HUDEP-2 (cell line): ENCODE data around the gene SENP1.

Experiments
- DNase-seq, 76 experiments: peaks; one replicate each; lab custom pipeline; 2025; ENCODE audit not compliant: unreplicated experiment in 76 of 76; lab: John Stamatoyannopoulos, UW

Gene SENP1

DNA sequence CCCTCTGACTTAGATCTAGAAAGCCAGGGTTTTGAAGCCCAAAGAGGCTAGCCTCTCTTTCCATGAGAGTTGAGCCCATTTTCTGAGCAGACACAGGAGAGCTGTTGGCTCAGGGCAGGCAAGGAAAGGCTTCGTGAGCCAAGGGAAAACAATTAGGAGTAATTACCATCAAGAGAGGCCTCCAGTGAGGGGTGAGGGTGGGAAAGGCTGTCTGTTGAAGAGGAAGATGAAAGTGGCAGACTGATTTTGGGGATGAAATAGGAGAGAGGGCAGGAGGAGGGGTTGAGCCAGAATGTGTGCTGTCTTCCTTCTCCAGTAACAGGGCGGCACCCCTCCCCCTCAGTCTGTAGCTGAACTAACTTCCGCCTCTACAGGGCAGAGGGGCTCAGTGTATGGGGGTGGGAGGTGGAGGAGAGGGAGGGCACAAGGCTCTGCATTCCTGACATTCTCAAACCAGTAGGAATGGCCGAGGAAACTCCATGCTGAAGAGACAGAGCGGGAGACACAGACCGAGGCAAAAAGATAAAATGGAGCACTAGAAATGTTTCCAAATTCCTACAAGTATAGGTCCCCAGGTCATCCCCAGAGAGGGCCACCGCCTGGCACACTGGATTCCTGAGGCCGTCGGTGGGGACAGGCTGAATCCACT, 68.5 kb downstream of the SENP1 start:
- no peak for DNase-seq

DNA sequence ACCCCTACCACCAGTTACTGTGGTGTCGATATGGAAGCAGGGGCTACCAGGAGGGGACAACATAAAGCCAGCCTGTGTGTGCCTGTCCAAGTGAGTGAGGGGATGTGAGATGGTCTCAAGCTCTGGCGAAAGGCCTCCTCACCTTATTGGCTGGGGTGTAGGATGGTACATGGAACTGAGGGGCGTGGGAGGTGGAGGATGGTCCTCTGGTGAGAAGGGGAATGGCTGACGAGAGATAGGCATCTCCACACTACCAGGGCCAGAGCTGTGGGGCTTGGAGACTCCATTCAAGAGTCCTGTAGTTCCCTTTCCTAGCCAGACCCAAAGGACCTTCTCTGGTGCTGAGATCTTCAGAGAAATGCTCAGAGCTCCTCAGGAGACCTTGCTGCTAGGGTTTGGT, 69.1 kb downstream of the SENP1 start:
- DNase-seq, result peak in 1 of 76 experiments; percentile 0

DNA sequence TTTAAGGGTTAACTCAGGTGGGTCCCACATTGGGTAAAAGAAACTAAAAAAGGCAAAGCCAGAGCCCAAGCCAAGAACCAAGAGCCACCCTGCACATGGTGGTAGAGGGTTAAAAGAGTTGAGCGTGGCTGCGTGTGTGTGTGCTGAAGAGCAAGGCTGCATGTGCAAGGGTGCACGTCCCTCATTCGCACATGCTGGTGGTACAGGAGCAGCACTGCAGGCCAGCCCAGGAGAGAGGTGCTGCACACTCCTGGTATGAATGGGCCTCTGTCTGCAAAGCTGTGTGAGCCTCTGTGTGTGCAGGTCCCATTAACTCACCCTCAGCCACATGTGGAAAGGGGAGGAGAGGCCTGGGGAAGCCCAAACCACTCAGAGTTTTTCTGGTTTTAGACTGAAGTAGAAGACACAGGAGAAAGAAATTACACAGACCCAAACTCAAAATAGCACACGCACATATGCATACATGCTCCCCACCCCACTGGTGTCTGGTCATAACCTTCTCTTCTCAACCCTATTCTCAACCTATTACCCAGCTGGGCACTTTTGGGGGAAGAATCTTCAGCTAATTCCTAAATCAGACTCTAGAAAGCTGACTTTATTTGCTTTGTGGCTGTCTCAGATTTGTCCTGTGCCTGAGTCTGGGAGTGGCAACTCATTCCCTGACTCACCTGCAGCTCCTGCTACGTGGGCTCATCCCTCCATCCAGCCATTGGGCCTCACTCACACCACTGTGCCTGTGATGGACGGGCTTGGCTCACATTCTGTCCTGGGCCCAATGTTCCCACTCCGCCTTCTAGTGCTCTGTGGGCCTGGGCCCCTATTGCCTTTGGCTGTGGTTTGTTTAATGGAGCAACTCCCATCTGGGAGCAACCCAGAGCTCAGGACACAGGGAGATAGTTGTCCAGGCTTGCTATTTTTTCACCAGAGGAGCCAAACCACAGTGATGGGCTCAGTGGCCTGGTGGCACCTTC, 70.8 kb downstream of the SENP1 start:
- no peak for DNase-seq

DNA sequence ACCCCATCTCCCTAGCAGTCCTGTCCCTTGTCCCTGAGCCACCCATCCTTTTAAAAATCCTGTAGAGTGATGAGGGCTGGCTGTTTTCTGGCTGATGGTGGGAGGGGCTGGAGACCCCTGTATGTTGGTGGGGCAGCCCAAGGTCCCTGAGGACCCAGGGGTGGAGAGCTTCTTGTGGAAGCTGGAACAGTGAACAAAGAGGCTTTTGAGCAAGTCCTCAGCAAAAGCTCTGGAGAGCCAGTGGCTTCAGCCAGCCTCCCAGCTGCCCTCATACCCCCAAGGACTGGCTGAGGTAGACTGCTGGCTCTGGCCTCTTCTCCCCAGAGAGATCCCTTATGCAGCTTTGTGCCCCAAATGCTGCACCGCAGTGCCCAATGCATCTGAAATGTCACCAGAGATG, 72.4 kb downstream of the SENP1 start:
- DNase-seq, result no peak

DNA sequence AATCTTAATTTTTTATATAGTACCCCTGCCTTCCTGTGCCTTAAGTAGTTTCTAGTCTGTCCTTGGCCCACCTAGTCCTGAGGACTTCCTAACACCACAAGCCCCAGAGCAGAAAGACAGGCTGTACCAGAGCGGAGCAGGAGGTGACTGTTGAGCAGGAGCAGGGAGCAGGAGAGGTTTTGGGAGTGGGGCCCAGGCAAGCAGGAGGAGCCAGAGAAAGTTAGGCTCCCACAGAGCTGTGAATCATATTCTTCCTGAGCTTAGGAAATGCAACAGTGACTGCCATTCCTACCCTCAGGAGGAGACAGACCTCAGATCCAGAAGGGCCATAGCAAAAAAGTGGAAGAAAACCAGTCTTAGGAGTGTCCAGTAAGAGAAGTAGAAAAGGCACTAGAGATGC, 73.3 kb downstream of the SENP1 start:
- no peak for DNase-seq

DNA sequence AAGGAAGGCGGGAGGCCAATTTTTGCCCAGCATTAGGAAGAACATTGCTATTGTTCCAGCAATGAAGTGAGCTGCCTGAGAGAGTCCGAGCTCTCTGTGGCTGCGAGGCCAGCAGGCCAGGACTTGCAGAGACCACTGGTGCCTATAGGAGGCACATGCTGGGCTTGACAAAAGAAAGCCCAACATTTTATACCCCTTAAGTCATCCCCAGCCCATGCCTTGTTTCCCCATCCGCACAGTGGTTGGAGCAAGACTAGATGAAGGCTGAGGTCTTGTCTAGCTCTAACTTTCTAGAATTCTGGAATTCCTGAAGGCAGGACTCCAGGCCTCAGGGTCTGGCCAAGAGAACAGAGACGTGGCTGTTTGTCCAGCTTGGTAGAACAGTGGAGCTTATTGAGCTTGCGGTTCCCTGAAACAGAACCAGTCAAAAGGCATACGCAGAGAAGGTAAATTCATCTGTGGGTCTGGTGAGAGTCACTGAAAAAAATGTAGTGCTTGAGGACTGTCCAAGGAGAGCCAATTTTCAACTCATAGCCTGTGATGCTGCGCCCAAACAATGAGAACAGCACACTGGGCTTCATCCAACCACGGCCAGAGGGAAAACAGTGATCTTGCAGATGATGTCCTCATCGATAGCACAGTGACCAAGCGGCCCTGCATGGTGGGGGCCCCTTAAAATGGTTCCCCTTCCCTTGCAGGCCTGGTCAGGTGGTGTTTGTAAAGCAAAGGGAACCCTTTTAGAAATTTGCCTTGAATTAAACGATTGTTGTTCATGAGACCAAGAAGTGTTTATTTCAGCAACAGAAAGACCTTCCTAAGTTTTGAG, 74.5 kb downstream of the SENP1 start:
- DNase-seq, result no peak

DNA sequence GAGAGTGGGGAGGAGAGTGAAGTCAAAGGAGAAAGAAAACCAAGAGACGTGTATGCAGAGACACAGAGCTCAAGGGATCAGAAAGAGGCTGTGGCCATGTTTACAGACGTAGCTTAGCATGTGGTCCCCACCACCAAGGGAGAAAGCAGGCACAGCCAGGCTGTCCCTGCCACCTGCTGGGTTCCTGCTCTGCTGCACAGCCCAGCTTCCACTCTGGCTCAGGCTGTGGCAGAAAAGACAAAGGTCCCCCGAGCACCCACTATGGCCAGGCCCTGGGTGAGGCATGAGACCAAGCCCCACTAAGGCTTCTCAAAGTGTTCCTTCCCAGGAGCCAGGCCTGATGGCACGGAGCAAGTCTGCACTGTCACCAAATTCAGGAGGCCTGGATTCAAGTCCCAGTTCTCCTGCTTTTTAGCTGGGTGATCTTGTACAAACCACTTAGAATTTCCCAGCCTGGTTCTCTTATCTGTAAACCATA, 75.7 kb downstream of the SENP1 start:
- DNase-seq, result no peak

DNA sequence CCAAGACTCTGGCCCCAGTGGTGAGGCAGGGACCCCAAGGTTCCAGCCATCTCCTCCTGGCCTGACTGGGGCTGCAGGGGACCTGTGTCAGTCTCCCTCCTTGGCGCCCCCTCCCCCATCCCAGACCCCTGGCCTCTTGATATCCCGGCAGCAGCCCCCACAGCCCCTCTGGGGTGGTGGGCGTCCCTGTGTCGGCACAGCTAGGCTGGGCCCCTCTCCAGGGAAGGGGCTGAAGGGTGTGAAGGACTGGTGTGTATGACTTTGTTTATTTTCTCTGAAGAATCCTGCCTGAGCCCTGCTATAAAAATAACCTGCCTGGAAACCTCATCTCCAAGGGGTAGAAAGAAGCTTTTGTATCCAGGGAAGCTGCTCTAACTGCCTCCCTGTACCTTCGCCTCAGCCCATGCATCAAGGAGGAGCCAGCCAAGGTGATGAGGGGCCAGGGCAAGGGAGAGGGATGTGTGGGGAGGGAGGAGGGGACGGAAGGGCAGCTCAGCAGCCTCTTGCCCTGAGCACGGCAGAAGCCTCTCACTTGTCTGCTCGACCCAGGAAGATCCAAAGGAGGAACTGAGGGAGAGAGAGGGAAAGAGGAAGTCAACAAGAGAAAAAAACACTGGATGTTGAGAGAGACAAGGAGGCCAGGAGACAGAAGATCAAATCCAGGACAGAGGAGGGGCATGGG, 76.2 kb downstream of the SENP1 start:
- no peak for DNase-seq

DNA sequence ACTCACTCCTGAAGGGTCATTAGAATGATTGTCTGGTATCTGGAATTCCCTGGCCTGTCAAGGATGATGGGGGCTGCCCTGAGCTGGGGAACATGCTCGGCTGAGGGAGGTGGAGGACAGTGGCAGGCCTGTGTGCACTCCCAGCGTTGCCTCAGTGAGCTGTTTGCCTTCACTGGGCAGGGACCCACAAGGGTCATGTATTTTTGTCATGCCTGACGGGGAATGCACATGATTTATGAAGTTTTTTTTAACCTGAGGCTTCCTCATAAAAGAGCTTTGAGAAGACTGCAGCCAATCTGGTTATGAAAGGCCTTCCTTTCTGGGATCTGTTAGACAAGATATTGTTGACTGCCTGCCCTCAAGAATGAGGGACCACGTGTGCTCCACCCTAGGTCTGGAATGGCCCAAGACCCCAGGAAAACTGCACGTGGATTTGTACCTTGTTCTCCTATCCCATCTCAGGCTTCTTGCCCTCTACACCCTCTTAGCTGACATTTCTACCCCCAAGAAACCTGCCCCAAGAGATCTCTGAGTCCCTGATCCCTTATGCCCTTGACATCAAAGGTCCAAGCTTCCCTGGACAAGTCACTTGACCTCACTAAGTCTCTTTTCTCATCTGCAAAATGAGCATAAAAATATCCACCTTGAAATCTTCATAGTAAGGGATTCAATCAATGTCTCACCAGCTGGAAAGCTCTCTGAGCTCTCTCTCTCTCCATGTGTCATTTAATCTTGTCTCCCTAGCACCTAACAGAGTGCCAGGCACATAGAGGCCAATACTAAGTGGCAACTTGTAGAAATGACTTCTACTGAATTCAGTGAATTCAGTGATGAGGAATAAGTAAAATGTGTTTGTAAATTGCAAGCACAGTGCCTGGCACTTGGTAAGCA, 77.1 kb downstream of the SENP1 start:
- no peak for DNase-seq

DNA sequence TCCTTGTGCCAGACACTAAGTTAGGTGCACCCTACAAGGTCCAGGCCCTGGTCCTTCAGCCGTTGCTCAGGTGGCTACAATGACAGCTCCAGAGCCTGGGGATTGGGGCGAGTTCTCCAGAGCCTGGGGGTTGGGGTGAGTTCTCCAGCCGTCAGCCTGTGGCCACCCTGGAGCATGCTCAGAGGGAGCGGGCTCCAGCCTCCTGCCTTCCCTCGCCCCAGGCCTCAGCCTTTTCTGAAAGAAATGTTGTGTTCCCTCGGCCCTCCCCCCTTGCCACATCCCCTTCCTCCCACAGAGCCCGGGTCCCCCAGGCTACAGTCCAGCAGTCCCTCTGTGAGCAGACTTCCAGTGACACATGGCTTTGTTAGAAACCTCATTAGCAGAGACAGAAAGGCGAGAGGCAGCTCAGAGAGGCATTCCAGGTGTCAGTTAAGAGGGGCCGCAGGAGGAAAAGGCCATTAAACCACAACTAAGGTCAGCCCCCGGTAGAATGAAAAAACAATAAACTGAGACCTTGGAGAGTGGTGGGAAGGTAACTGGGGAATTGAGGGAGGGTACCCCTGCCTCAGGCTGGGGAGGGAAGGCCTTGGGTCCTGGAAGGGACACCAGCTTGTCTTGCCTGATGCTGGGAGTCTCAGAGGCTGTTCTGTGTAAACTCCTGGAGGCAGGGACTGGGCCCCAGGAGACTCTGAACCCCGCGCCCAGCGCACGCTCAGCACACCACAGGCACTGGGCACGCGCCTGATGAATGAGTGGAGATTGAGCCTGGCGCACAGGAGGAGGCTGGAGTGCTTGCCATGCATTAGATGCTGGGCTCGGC, 78.5 kb downstream of the SENP1 start:
- no peak for DNase-seq

DNA sequence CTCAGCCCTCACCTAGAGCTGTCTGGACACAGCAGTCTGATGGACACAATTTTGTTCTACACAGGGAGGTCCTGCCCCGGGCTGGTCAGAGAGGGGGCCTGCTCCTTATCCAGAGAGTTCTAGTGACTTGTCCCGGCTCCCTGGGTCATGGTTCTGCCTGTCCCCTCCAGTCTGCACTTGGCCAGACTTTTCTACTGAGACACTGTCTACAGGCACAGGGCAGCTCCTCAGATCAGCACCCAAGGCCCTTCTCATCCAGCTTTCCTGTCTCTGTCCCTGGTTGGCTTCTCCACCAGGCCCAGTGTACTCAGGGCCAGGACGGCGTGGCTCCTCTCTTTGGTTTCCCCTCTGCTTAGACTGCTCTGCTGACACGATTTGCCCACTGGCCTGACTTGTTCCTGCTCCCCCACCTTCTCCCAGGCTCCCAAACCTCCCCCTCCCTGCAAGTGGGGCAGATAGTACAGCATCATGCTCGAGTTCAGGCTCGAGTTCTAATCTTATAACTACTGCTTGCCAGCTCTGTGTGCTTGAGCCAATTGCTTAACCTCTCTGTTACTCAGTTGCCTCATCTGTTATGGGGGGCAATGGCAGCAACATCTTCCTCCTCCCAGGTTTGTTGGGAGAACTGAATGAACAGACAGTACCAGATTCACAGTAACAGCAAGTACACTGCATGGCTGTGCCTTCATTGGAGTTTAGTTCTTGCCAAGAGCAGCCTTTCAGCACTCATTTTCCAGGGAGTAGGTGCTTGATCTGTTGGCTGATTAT, 79.6 kb downstream of the SENP1 start:
- DNase-seq, result no peak

DNA sequence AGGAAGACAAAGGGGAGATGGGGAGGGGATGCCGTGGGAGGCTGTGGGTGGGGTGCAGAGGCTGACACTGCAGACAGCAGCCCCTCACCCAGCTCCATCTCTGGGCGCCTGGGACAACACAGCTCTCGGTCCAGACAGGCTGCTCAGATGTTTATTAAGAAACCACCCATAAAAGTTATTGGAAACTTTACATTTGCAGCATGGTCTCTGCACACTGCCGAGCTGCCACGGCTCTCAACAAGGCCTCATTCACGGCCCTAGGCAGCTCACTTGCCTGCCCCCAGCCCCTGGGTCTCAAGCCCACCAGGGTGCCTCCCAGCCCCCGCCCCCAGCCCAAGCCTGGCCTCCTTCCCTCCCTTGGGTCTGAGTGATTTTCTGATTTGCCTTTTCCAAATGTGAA, 80.6 kb downstream of the SENP1 start:
- no peak for DNase-seq

DNA sequence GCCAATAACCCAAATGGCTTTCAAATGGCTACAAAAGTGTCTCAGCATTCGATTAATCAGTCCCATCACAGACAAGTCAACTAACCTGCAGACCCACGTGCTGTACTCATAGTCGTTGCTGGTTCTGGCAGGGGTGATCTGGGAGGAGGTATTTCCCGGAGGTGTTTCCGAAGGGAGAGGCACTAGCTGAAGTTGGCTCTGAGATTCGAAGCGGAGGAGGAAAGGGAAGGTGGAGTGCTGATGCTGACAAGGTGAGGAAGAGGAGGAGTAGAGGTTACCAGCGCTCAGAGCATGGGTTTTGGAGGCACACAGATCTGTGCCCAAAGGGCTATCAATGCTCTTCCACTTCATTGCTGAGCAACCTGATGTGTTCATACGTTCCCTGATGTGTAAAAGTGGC, 81.1 kb downstream of the SENP1 start:
- no peak for DNase-seq

DNA sequence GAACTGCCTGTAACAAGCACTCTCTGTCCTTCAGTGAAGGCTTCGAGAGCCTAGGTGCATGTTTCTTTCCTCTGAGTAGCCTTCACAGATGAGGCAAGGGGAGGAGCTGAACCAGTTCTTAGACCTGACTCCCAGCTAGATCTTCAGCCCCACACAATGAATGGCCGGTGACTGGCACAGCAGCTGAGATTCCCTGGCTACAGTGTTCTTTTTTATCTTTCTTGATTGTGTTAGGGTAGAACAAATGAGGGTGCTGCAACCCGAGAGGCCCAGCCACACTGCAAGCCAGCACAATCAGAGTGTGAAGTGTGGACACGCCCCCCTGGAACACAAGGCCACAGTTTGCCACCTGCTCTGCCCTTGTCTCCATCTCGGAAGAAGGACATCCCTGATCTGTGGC, 82.5 kb downstream of the SENP1 start:
- no peak for DNase-seq

DNA sequence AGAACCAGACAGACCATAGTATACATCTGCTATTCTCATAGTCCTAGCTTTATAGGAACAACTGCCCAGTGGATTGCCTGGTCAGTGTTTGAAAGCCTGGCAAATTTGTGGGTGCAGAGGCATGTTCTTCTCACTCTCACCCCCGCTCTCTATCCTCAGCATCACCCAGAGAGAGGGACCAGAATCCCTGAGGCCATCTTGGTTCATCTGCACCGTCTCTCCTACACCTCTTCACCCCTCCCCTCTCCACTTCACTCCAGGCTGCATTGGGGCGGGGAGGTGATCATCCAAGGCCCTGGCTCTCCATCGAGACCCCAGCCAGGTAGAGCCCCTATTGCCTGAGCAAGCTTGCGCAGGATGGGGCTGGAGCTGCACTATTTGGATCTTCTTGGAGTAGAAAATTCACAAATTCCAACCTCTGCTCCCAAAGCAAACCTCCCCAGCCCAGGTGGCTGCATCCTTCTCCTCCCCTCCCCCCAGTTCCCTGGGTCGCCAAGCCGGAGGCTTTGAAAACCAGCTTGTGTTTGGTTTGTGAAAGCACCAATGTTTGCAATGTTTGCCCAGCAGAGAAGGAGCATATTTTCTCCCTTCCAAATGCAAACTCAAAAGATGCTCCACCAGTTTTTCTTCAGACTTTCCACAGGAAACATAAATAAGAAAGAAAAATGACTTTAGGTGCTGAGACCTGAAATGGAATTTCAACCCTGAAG, 83.0 kb downstream of the SENP1 start:
- no peak for DNase-seq

DNA sequence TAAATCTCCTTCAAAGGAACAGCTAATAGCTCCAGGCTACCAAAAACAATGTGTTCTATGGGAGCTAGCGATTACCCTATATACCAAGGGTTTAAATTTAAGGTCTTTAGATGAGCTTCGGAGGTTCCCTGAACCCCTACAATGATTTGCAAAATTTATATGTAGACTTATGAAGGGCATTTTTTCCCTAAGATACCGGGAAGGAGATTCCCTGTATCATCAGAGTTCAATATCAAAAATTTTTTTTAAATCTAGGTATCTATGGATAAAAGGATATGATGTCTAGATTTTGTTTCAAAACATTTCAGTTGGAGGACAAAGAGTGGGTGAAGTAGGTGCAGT, 83.7 kb downstream of the SENP1 start:
- DNase-seq, result no peak

DNA sequence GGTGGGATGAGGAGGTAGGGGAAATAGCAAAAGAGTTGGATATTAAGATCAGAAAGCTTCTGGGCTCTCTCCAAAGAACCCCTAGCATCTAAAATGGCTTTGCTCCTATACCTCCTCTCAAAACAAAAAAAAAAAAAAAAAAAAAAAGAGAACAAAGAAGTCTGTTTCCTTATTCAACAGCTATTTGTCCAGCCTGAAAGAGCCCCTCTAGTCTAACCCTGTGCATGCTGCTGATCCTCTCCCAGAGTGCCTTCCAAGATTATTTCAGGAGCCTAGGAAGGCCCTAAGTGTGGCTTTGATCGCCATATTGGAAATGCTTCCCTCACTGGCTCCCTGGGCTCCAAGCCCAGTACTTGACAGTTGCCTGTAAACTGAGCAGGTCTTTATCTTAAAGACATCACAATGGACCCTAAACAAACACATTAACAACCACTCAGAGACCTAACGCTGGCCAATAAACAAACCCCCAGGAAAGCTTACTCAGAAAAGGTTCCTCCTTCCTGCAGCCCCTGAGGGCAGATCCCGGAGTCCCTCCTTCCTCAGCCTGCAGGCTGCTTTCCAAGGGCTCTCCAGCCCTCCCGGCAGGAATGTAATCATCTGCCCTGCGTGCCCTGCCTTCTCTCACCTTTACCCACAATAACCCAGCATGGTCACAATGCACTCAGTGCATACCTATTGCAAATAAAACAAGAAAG, 84.2 kb downstream of the SENP1 start:
- DNase-seq, result no peak
